GM20431 (cell line): ENCODE results near the gene CDHR2.

Experiments used
- in situ Hi-C: fragments of 300-500 bp; cut with MseI, MboI; formaldehyde crosslinking; loops from one replicate; pipeline ENCODE4 v1.15.0; 2020; ENCODE audit warnings: low sequenced_read_pairs; ENCODE audit not compliant: unreplicated experiment

The CDHR2 gene

DNA sequence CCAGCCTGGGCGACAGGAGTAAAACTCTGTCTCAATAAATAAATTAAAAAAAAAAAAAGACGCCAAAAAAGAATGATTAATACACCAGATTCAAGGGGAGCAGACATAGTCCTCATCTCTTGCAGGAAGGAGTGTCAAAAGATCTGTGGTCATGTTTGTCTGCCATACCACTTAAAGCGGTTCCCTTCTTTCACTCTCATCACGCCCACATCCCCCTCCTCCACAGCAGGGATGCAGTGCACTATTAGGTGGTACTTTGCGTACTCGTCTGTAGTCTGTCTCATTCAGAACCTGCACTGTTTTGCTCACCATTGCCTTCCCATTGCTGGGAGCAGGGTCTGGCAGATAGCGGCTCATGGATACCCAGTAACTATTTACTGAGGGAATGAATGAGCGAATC lies 11.2 kb downstream of the CDHR2 start:
- in situ Hi-C loops = no loop called here

DNA sequence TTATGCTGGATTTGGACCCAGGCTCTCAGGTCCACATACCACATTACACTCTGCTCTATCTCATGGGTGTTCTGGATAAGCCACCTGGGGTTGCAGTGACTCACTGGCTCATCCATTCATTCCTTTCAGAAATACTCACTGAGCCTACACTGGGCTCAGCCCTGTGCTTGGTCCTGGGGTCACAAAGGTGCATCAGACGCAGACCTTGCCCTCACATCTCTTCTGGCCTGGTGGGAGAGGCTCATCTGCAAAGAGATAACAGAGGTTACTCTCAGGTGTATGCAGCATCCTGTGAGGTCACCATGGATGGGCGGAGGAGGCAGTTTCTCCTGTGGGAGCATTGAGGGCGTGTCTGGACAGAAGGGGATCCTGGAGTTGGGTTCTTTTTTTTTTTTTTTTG lies 12.1 kb downstream of the CDHR2 start:
- in situ Hi-C loops = no loop called here

DNA sequence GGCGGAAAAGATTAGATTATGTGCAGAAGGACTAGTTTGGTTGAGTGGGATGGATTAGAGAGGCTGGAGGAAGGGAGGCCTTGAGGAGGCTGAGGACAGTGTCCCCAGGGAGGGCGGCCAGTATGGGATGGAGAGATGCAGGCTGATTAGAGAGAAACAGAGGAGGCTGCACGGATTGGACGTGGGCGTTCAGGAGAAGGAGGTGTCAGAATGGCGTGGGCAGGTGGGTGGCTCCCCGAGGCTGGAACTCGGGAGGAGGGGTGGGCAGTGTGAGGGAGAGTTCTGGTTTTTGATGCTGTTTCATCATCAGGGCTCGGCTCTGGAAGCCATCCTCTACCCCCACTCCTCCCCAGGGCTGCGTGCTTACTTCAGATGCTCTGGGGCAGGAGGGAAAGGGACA lies 13.0 kb downstream of the CDHR2 start:
- in situ Hi-C loops = no loop called here

DNA sequence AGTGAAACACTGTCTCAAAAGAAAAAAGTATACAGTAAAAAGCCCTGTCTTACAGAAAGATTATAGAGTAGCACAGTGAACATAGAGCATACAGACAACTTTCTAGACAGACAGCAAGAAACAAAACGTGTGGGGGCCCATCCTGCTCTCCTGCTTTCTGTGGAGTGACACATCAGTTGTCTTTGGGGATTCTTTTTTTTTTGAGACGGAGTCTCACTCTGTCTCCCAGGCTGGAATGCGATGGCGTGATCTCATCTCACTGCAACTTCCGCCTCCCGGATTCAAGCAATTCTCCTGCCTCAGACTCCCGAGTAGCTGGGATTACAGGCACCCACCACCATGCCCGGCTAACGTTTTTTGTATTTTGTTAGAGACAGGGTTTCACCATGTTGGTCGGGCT lies 14.9 kb downstream of the CDHR2 start:
- in situ Hi-C loops = no loop called here

DNA sequence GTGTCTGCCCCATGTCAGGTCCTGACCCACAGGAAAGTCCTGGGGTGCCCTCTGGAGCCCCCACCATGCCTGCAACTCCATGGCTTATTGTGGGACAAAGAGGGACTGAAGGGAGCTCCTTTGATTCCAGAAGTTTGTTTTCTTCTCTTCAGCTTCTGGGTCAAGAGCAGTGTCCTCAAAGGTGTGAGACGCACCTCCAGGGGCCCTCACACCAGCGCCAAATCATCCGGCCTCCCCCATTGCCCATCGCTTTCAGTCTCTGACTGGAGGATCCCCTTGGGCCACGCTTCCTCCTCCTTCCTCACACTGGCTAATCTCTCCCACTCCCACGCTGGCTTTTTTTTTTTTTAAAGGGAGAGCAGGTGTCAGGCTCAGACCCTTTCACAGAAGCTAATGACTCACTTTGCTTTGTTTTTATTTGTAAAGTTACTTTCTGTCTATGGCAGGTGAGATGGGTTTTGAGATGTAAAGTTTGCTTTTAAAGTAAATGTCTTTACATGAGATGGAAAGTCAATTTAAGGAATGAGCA lies 16.7 kb downstream of the CDHR2 start:
- in situ Hi-C loops = no loop called here

DNA sequence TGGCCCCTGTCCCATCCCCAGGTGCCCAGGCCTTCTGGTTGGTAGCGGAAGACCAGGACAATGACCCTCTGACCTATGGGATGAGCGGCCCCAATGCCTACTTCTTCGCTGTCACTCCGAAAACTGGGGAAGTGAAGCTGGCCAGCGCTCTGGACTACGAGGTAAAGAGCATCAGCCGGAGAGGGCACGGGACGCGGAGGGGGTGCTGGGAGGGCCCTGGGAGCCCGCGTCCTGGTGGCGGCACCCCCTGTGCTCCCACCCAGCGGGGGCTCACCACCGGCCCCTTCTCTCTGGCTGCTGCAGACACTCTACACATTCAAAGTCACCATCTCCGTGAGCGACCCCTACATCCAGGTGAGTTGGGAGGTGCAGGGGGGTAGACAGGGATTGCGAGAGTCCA lies 19.5 kb downstream of the CDHR2 start:
- in situ Hi-C loops = no loop called here

DNA sequence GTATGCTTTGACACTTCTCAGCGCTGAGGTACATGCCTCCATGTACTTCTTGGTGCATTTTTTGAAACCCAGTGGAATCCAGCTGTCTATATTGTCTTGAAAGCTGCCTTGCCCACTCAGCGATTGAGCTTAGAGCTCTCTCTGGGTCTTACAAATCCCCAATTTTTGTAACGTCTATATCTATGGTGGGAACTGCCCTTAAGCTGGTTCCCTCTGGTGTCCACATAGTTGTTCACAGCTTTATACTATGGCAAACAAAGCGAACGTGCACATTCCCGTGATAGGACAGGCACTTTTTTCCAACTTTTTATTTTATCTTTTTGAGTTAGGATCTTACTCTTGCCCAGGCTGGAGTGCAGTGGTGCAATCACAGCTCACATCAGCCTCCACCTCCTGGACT lies 20.9 kb downstream of the CDHR2 start:
- in situ Hi-C loops = no loop called here

DNA sequence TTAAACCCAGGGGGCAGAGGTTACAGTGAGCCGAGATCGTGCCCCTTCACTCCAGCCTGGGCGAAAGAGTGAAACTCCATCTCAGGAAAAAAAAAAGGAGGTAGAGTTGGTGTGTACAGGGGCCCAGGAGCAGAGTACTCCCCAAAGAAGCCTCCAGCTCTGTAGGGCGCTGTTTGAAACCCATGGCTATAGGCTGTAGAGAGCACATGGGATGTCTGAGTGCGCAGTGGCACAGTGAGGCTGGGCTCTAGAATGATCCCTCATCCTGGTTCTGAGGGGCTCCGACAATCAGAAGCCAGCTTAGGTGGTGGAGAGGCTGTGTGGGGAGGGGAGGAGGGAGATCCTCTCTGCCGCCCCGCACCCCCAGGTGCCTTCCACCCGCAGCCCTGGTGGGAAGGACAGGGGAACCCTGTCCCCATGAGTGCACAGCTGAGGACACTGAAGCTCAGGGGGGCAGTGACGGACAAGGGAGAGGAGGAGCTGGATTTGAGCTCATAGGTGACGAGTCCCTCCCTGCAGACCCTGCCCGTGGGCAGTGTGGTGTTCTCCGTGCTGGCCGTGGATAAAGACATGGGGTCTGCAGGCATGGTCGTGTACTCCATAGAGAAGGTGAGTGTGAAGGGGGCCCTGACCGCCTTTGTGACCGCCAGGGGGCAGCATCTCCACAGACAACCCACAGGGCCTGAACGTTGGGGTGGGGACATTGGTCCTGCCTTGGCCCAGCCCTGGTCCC lies 24.6 kb downstream of the CDHR2 start:
- in situ Hi-C loops = no loop called here

DNA sequence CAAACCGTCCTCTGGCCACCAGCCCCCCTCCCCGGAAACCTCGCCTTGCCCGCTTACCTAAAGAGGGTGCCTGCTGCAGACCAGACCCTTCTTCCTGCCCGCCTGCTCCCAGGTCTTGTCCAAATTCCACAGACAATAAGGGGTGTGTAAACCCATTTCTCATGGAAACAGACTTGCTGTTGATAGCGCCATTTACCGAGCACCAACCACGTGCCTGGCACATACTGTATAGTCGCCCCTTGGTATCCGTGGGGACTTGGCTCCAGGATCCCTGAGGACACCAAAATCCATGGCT lies 25.1 kb downstream of the CDHR2 start:
- in situ Hi-C loops = no loop called here

DNA sequence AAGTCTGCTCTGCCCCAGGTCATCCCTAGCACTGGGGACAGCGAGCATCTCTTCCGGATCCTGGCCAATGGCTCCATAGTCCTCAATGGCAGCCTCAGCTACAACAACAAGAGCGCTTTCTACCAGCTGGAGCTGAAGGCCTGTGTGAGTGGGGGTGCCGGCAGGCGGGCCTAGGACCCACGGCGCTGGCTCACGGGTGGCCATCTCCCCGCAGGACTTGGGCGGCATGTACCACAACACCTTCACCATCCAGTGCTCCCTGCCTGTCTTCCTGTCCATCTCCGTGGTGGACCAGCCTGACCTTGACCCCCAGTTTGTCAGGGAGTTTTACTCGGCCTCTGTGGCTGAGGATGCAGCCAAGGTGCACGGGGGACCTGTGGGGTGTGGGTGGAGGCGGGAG lies 25.9 kb downstream of the CDHR2 start:
- in situ Hi-C loops = no loop called here

DNA sequence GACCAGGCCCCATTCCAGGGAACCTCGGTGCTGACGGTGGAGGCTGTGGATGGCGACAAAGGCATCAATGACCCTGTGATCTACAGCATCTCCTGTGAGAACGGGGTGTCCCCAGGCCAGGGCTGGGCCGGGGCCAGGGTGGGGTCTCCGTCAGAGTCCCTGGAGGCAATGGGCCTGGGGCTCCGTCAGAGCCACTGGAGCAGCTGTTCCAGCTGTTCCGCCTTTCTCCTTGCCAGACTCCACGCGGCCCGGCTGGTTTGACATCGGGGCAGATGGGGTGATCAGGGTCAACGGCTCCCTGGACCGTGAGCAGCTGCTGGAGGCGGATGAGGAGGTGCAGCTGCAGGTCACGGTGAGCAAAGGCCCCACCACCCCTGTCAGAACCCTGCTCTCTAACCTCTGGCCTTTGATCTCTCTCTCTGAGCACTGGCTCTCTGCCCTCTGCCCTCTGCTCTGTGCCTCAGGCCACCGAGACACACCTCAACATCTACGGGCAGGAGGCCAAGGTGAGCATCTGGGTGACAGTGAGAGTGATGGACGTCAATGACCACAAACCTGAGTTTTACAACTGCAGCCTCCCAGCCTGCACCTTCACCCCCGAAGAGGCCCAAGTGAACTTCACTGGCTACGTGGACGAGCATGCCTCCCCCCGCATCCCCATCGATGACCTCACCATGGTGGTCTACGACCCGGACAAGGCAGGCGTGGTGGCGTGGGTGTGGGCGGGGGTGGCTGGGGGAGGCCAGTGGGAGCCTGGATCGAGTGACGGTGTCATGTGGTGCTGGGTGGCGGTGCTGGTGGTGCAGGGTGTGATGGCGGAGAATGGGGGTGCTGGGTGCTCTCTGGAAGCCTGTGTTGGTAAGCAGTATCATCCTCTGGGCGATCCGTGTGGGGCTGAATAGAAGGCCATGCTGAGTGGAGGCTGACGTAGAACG lies 26.6 kb downstream of the CDHR2 start:
- in situ Hi-C loops = no loop called here

DNA sequence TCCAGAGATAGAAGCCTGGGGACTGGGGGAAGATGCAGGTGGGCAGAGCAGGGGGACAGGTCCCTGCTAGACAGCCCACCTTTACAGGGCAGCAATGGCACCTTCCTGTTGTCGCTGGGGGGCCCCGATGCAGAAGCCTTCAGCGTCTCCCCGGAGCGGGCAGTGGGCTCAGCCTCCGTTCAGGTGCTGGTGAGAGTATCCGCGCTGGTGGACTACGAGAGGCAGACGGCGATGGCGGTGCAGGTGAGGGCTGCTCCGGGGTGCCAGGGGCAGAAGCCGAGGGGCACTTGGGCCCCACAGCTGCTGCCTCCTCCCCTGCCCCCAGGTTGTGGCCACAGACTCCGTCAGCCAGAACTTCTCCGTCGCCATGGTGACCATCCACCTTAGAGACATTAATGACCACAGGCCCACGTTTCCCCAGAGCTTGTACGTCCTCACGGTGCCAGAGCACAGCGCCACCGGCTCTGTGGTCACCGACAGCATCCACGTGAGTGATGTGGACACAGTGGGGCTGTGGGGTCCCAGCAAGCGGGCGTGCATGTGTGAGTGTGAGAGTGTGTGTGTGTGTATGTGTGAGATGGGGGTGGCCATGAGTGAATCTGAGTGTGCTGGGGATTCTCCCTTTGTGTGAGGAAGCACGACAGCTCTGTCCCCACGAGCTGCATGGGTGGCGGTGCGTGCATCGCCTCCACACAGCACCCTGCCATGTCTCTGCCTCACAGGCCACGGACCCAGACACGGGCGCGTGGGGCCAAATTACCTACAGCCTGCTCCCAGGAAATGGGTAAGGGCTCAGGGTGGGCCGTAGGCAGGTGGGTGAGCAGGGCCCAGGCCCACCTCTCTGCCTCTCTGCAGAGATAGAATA lies 28.4 kb downstream of the CDHR2 start:
- in situ Hi-C loops = no loop called here

DNA sequence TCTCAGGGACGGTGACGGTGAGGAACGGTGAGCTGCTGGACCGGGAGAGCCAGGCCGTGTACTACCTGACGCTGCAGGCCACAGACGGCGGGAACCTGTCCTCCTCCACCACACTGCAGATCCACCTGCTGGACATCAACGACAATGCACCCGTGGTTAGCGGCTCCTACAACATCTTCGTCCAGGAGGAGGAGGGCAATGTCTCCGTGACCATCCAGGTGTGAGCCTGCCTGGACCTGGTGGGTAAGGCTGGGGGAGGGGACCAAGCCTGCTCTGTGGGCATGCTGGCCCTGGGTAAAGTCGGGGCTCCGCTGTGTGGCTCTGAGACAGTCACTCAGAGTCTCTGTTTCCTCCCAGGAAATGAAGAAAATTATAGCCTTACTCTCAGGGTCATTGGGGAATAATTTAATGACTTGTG lies 29.3 kb downstream of the CDHR2 start:
- in situ Hi-C loops = no loop called here

DNA sequence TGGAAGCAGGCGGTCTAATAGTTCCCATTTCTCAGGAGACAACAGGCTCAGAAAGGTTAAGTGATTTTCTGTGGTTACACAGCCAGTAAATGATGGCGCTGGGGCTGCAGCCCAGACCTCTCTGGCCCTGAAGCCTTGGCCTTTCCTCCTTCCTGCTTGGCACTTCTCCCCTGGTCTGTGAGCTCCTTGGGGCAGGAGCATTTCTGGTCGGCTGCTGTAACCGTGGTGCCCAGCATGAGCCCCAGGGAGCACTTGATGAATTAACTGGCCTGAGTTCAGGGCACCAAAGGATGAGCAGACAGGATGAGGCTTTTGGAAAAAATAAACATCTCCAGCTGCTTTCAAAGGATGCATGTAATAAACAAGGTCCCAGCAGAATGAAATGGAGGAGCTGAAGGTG lies 30.2 kb downstream of the CDHR2 start:
- in situ Hi-C loops = no loop called here

DNA sequence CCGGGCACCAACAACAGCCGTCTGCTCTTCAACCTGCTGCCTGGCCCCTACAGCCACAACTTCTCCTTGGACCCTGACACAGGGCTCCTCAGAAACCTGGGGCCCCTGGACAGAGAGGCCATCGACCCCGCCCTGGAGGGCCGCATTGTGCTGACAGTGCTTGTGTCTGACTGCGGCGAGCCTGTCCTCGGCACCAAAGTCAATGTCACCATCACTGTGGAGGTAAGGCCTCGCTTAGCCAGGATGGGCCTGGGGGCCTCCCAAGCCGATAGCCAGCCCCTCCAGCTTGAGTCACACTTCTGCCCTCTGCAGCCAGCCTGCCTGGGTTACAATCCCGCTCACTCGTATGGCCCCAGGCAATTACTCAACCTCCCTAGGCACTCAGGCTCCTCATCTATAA lies 32.2 kb downstream of the CDHR2 start:
- in situ Hi-C loops = no loop called here

DNA sequence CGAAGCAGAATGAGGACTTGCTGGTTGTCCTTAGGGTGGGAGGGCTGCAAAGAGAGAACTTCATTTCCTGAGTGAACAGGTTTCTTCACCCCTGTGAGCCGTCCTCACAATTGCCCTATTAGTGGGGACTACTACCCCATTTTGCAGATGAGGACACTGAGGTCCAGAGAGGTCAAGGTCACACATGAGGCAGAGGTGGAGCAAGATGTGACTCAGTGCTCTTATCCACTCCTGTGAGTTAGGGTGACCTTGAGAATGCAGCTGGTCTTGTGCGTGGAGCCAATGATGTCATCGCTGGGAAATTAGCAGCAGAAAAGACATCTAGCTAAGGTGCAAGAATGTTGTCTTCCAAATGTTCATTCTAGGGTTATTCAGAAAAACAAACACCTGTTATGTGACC lies 33.9 kb downstream of the CDHR2 start:
- in situ Hi-C loops = no loop called here

DNA sequence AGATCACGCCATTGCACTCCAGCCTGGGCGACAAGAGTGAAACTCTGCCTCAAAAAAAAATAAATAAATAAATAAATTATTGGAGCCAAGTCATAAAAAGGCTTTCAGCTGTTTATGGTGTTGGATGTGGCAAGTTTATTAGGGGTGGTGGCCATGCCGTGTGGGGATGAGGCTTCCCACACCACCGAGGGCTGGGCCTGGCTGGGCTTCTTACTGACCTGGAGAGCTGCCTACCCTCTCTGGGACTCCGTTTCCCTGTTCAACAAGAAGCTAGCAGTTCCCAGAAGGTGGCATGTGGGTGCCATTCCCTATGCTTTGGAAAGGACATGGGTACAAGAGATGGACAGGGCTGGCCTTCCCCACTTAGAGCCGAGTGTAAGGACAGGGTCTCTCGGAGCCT lies 38.3 kb downstream of the CDHR2 start:
- in situ Hi-C loops = no loop called here

DNA sequence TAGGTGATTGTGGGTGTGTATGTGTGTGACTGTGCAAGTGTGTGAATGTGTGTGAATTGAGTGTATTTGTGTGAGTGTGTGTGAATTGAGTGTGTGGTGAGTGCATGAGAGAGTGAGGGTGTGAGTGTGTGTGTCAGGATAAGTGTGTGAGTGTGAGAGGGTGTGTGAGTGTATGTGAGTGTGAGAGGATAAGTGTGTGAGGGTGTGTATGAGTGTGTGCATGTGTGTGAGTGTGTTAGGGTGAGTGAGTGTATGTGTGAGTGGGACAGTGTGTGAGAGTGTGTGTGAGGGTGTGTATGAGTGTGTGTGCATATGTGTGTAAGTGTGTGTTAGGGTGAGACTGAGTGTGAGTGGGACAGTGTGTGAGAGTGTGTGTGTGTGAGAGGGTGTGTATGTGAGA lies 39.2 kb downstream of the CDHR2 start:
- in situ Hi-C loops = no loop called here

DNA sequence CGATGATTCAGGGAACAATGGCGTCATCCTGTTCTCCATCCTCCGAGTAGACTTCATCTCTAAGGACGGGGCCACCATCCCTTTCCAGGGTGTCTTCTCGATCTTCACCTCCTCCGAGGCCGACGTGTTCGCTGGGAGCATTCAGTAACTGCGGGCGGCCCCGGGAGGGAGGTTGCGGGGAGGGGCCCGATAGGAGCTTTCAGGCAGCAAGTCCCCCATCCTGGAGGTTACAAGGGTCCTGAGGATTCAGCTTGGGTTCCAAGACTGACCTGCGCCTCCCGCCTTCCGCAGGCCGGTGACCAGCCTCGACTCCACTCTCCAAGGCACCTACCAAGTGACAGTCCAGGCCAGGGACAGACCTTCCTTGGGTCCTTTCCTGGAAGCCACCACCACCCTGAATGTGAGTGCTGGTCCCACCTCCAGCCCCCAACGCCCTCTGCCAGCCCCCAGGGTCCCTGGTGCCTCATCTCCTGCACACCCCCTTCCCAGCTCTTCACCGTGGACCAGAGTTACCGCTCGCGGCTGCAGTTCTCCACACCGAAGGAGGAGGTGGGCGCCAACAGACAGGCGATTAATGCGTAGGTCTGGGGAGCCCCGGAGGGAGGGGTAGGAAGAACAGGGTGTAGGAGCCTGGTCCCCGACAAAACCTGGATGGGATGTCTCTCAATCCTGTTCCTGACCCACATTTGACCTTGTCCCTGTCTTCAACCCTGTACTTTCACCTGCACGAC lies 40.1 kb downstream of the CDHR2 start:
- in situ Hi-C loops = no loop called here
